Measurements from ENCODE around the gene HCN3. TPM values are rescaled to one million over a fixed set of nuclear protein-coding genes. Genes with fewer than 3 reads are reported as not detected.
A peak's percentile ranks its signal among the peaks of the same experiment; 100 is the strongest.

HCN3 gene
- total RNA-seq, 1 experiment from 2014 or later, result 7.5 TPM

- no peak for TF ChIP-seq EZH2 (IDR thresholded peaks at IDR 0.05; ENCODE audit: low read depth)
- no peak for TF ChIP-seq CTCF (conservative IDR thresholded peaks at IDR 0.05)
- peaks cover 18% of the 10 kb centered on the region for H3K4me1 ChIP-seq (replicated peaks; ENCODE audit: insufficient read depth)
- POLR2A ChIA-PET (ENCODE audit: unreplicated experiment), result interaction anchor here (0.6 kb wide), 3 partner anchors 11 to 65 kb away, joined by 3 to 4 read pairs (median 3); no protein-coding TSS in a partner anchor
- CTCF ChIA-PET, result no interaction called here
- TSS peak; percentile 41 for BruUV-seq (replicated peaks)
- H4K20me1 ChIP-seq (ENCODE audit: insufficient read depth), result no peaks in the 10 kb centered on the region
- no peaks in the 10 kb centered on the region for H3K9me2 ChIP-seq (ENCODE audit: insufficient read depth)
- peaks cover 19% of the 10 kb centered on the region for H3K79me2 ChIP-seq (ENCODE audit: low read depth)
- intact Hi-C loops (cut with micrococcal nuclease; ENCODE audit: unreplicated experiment), result loop anchor here (5.0 kb wide), 2 partner anchors 45 to 60 kb away; partner anchors contain the start of genes FDPS and RUSC1
- H3F3A ChIP-seq (ENCODE audit: insufficient read depth, low read depth), result peaks cover 62% of the 10 kb centered on the region
- H3K27ac ChIP-seq, result peak within 1 kb of the TSS; percentile 54
- peak within 1 kb of the TSS; percentile 89 for H3K4me3 ChIP-seq
- peak within 1 kb of the TSS; percentile 99 for H3K4me2 ChIP-seq
- DNase-seq, result peak; percentile 91 to 96
- H2AFZ ChIP-seq, result peak within 1 kb of the TSS; percentile 86
- no peaks in the 10 kb centered on the region for H3K9me3 ChIP-seq (ENCODE audit: insufficient read depth, low read depth)
- H3K27me3 ChIP-seq (ENCODE audit: insufficient read depth, low read depth), result no peaks in the 10 kb centered on the region
- peaks cover 9% of the 10 kb centered on the region; the same call in 1 of the 2 replicates for H3K36me3 ChIP-seq (ENCODE audit: low read depth)
Measured at GRCh38 chr1:155261852-155262673, 15.2 kb upstream of the HCN3 start, which contains the start of gene SCAMP3. Gene SCAMP3, minus strand, starts transcription at chr1:155262360. Its CDS starts 209 bp downstream, at chr1:155262151.

GRCh38 chr1:155263067-155263466 lies 14.2 kb upstream of the HCN3 start:
- DNase-seq, result no peak
- POLR2A ChIA-PET (ENCODE audit: unreplicated experiment), result no interaction called here
- H2AFZ ChIP-seq, result no peak overlapping the region
- BruUV-seq (replicated peaks), result no TSS peak
- CTCF ChIA-PET, result no interaction called here
- H3K27ac ChIP-seq, result peak overlapping the region; percentile 54
- H3K4me3 ChIP-seq, result no peak overlapping the region
- H3K4me1 ChIP-seq (replicated peaks; ENCODE audit: insufficient read depth), result peaks cover 18% of the 10 kb centered on the region
- peak overlapping the region; percentile 99; the same call in 1 of the 2 replicates for H3K4me2 ChIP-seq
- no peaks in the 10 kb centered on the region for H3K9me2 ChIP-seq (ENCODE audit: insufficient read depth)
- H3K79me2 ChIP-seq (ENCODE audit: low read depth), result peaks cover 19% of the 10 kb centered on the region
- H3F3A ChIP-seq (ENCODE audit: insufficient read depth, low read depth), result peaks cover 65% of the 10 kb centered on the region
- no peak for TF ChIP-seq EZH2 (IDR thresholded peaks at IDR 0.05; ENCODE audit: low read depth)
- no peak for TF ChIP-seq CTCF (conservative IDR thresholded peaks at IDR 0.05)
- H3K36me3 ChIP-seq (ENCODE audit: low read depth), result peaks cover 18% of the 10 kb centered on the region
- no peaks in the 10 kb centered on the region for H4K20me1 ChIP-seq (ENCODE audit: insufficient read depth)
- H3K9me3 ChIP-seq (ENCODE audit: insufficient read depth, low read depth), result no peaks in the 10 kb centered on the region
- intact Hi-C loops (cut with micrococcal nuclease; ENCODE audit: unreplicated experiment), result loop anchor here (5.0 kb wide), 2 partner anchors 44 to 59 kb away; partner anchors contain the start of genes FDPS and RUSC1
- no peaks in the 10 kb centered on the region for H3K27me3 ChIP-seq (ENCODE audit: insufficient read depth, low read depth)

- Histone ChIP-seq H3K36me3 (ENCODE audit: low read depth) (peaks cover 33% of the 10 kb centered on the region), H3K79me2 (ENCODE audit: low read depth) (peaks cover 13% of the 10 kb centered on the region), H4K20me1 (ENCODE audit: insufficient read depth) (peaks cover 5% of the 10 kb centered on the region), H2AFZ (no peak overlapping the region), H3K9me2 (ENCODE audit: insufficient read depth) (no peaks in the 10 kb centered on the region), H3K9me3 (ENCODE audit: insufficient read depth, low read depth) (no peaks in the 10 kb centered on the region), H3K27me3 (ENCODE audit: insufficient read depth, low read depth) (no peaks in the 10 kb centered on the region), H3K27ac (no peak overlapping the region), H3K4me2 (no peak overlapping the region), H3F3A (ENCODE audit: insufficient read depth, low read depth) (peaks cover 73% of the 10 kb centered on the region), H3K4me3 (no peak overlapping the region), H3K4me1 (replicated peaks; ENCODE audit: insufficient read depth) (peaks cover 6% of the 10 kb centered on the region)
- intact Hi-C loops (cut with micrococcal nuclease; ENCODE audit: unreplicated experiment), result no loop called here
- CTCF ChIA-PET, result no interaction called here
- TF ChIP-seq CTCF (conservative IDR thresholded peaks at IDR 0.05), result no peak
- TF ChIP-seq EZH2 (IDR thresholded peaks at IDR 0.05; ENCODE audit: low read depth), result no peak
- BruUV-seq (replicated peaks), result no TSS peak
- DNase-seq, result no peak
- POLR2A ChIA-PET (ENCODE audit: unreplicated experiment), result no interaction called here
Measured at GRCh38 chr1:155266553-155266952, 10.7 kb upstream of the HCN3 start.

All from PC-9 (cell line).